Measurements from ENCODE around the gene RDH8.
A peak's percentile ranks its signal among the peaks of the same experiment; 100 is the strongest.

RDH8 gene

DNA sequence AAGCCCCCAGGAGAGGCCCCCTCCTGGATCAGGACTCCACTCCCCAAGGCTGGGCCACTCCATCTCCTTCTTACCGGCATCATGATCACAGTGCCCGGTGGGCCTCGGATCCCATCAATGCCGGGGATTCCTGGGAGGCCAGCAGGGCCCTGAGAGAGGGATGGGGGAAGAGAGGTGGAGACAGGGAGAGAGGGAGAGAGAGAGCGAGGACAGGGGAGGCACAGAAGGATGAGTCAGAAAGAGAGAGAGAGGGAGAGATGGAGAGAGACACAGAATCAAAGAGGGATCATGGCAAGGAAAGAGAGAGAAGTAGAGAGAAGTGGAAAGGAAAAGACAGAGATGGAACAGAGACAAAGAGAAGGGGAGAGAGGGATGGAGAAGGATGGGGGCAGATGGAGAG lies 16.7 kb upstream of the RDH8 start:
- TF ChIP-seq EZH2 (IDR thresholded peaks at IDR 0.05; ENCODE audit: borderline replicate concordance, low read length) = no peak
- TF ChIP-seq, protein P1, sequence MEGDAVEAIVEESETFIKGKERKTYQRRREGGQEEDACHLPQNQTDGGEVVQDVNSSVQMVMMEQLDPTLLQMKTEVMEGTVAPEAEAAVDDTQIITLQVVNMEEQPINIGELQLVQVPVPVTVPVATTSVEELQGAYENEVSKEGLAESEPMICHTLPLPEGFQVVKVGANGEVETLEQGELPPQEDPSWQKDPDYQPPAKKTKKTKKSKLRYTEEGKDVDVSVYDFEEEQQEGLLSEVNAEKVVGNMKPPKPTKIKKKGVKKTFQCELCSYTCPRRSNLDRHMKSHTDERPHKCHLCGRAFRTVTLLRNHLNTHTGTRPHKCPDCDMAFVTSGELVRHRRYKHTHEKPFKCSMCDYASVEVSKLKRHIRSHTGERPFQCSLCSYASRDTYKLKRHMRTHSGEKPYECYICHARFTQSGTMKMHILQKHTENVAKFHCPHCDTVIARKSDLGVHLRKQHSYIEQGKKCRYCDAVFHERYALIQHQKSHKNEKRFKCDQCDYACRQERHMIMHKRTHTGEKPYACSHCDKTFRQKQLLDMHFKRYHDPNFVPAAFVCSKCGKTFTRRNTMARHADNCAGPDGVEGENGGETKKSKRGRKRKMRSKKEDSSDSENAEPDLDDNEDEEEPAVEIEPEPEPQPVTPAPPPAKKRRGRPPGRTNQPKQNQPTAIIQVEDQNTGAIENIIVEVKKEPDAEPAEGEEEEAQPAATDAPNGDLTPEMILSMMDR (IDR thresholded peaks at IDR 0.05; ENCODE audit: low read length) = no peak
- no peaks in the 10 kb centered on the region for H3F3A ChIP-seq (ENCODE audit: insufficient read depth, low read length)

GRCh38 chr19:10000171-10000826 lies 13.0 kb upstream of the RDH8 start:
- H3K9me3 ChIP-seq (ENCODE audit: low read length) = no peaks in the 10 kb centered on the region
- H2AFZ ChIP-seq (ENCODE audit: low read length) = no peak overlapping the region
- H3K27ac ChIP-seq (ENCODE audit: low read depth, low read length, poor library complexity, severe bottlenecking) = no peak overlapping the region
- no peaks in the 10 kb centered on the region for H3K79me2 ChIP-seq (ENCODE audit: insufficient read depth, low read length)
- H3K4me1 ChIP-seq (ENCODE audit: insufficient read depth, low read length, severe bottlenecking) = no peaks in the 10 kb centered on the region
- H4K20me1 ChIP-seq (ENCODE audit: insufficient read depth, low read length) = no peaks in the 10 kb centered on the region
- no peak overlapping the region for H3K9ac ChIP-seq (ENCODE audit: low read length)
- TF ChIP-seq, protein P1 (IDR thresholded peaks at IDR 0.05; ENCODE audit: low read length) = peak; percentile 77
- no peak for TF ChIP-seq EZH2 (IDR thresholded peaks at IDR 0.05; ENCODE audit: borderline replicate concordance, low read length)
- H3K4me2 ChIP-seq (ENCODE audit: low read length) = no peak overlapping the region
- no peaks in the 10 kb centered on the region for H3K9me2 ChIP-seq (ENCODE audit: low read depth, low read length)
- H3K36me3 ChIP-seq (ENCODE audit: insufficient read depth, low read length) = no peaks in the 10 kb centered on the region
- no peaks in the 10 kb centered on the region for H3F3A ChIP-seq (ENCODE audit: insufficient read depth, low read length)
- no peak overlapping the region for H3K4me3 ChIP-seq (ENCODE audit: low read depth, low read length, poor library complexity, severe bottlenecking)
- H3K27me3 ChIP-seq (ENCODE audit: insufficient read depth, low read length) = peaks cover 3% of the 10 kb centered on the region; the same call in 1 of the 2 replicates

More for the DNA sequence above, 16.7 kb upstream of the RDH8 start:
- Histone ChIP-seq H3K9me2 (ENCODE audit: low read depth, low read length) (no peaks in the 10 kb centered on the region), H3K4me1 (ENCODE audit: insufficient read depth, low read length, severe bottlenecking) (no peaks in the 10 kb centered on the region), H2AFZ (ENCODE audit: low read length) (no peak overlapping the region), H3K27me3 (ENCODE audit: insufficient read depth, low read length) (peaks cover 3% of the 10 kb centered on the region; the same call in 1 of the 2 replicates), H3K79me2 (ENCODE audit: insufficient read depth, low read length) (no peaks in the 10 kb centered on the region), H3K36me3 (ENCODE audit: insufficient read depth, low read length) (no peaks in the 10 kb centered on the region), H4K20me1 (ENCODE audit: insufficient read depth, low read length) (no peaks in the 10 kb centered on the region), H3K4me2 (ENCODE audit: low read length) (no peak overlapping the region), H3K4me3 (ENCODE audit: low read depth, low read length, poor library complexity, severe bottlenecking) (no peak overlapping the region), H3K27ac (ENCODE audit: low read depth, low read length, poor library complexity, severe bottlenecking) (no peak overlapping the region), H3K9ac (ENCODE audit: low read length) (no peak overlapping the region), H3K9me3 (ENCODE audit: low read length) (no peaks in the 10 kb centered on the region)

DNA sequence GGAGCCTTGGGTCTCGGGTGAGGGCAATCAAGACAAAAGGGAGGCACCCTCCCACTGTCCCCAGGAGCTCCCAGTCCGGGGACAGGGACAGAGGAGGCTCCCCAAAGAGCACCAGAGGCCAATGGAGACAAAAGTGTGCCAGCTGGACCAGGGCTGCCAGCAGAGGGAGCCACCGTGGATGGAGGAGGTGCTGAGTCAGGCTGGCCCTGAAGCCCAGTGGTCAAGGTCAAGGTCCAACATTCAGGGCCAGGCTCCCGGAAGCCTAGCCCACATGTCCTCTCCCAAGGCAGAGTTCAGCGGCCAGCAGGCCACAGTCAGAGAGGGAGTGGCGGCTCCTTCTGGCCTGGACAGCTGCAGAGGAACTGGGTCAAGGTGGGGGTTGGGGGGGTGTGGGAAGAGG lies 11.4 kb upstream of the RDH8 start:
- H3K4me1 ChIP-seq (ENCODE audit: insufficient read depth, low read length, severe bottlenecking) = no peaks in the 10 kb centered on the region
- no peaks in the 10 kb centered on the region for H3K9me2 ChIP-seq (ENCODE audit: low read depth, low read length)
- no peaks in the 10 kb centered on the region for H3K79me2 ChIP-seq (ENCODE audit: insufficient read depth, low read length)
- no peak for TF ChIP-seq EZH2 (IDR thresholded peaks at IDR 0.05; ENCODE audit: borderline replicate concordance, low read length)
- TF ChIP-seq, protein P1 (IDR thresholded peaks at IDR 0.05; ENCODE audit: low read length) = peak; percentile 31; the same call in 1 of the 2 replicates
- no peak overlapping the region for H2AFZ ChIP-seq (ENCODE audit: low read length)
- no peaks in the 10 kb centered on the region for H3F3A ChIP-seq (ENCODE audit: insufficient read depth, low read length)
- H3K9me3 ChIP-seq (ENCODE audit: low read length) = no peaks in the 10 kb centered on the region
- H3K36me3 ChIP-seq (ENCODE audit: insufficient read depth, low read length) = no peaks in the 10 kb centered on the region
- H3K27ac ChIP-seq (ENCODE audit: low read depth, low read length, poor library complexity, severe bottlenecking) = no peak overlapping the region
- H3K27me3 ChIP-seq (ENCODE audit: insufficient read depth, low read length) = peaks cover 3% of the 10 kb centered on the region; the same call in 1 of the 2 replicates
- H4K20me1 ChIP-seq (ENCODE audit: insufficient read depth, low read length) = no peaks in the 10 kb centered on the region
- H3K9ac ChIP-seq (ENCODE audit: low read length) = no peak overlapping the region
- H3K4me2 ChIP-seq (ENCODE audit: low read length) = no peak overlapping the region
- H3K4me3 ChIP-seq (ENCODE audit: low read depth, low read length, poor library complexity, severe bottlenecking) = no peak overlapping the region
